GM21737 (cell line): Measurements from ENCODE around the gene COL16A1.

Experiments
- ATAC-seq: cut with Tn5 transposase; IDR thresholded peaks from one replicate; pipeline ENCODE4 v1.9.1; 2021; ENCODE audit warnings: mild to moderate bottlenecking, moderate library complexity; ENCODE audit not compliant: unreplicated experiment

The COL16A1 gene

GRCh38 chr1:31733389-31734219 lies 29.8 kb upstream of the COL16A1 start:
- ATAC-seq = no peak

GRCh38 chr1:31732751-31733289 lies 29.0 kb upstream of the COL16A1 start:
- ATAC-seq = no peak

DNA sequence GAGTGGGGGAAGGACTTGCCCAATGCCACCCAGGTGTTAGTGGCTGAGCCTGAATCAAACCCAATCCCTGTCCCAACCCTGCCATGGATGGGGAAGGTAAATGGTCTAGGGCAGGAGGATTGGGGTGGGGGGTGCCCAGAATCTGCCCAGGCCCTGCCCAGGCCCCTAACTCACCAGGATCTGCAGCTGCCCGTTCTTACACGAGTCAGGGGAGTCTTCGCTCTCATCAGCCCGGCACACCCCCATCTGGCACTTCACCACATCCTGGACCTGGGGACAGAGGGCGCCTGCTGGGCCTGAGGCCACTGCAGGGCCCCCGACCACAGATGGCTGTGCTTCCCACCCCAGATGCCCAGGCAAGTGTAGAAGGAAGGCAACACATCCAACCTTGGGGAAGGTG lies 28.5 kb upstream of the COL16A1 start:
- ATAC-seq = no peak

DNA sequence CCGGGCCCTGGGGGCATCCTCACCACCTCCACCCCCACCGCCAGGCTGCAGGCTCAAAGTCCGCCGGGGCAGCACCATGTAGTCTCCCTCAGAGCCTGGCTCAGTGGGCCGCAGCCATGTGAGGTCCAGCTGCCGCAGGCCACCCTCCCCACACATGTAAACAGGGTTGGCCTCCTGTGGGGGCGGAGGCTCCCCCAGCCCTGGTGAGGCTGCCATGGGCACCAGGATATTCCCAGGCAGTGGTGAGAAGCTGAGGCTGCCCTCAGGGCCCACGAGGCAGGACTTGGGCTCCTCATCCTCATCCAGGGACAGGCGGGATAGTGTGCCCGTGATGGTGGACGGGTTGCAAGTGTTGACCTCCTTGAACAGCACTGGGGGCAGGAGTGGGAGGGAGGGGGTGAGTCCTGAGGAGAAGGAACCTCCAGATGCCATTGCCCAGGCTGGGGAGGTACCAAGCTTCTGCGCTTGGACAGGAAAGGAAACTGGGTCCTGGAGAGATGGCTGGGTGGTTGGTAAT lies 27.3 kb upstream of the COL16A1 start:
- no peak for ATAC-seq

- no peak for ATAC-seq
Measured at GRCh38 chr1:31730336-31731048, 26.7 kb upstream of the COL16A1 start.

- no peak for ATAC-seq
Measured at GRCh38 chr1:31727849-31728248, 24.0 kb upstream of the COL16A1 start.

- ATAC-seq = no peak
Measured at GRCh38 chr1:31727195-31727594, 23.4 kb upstream of the COL16A1 start.

DNA sequence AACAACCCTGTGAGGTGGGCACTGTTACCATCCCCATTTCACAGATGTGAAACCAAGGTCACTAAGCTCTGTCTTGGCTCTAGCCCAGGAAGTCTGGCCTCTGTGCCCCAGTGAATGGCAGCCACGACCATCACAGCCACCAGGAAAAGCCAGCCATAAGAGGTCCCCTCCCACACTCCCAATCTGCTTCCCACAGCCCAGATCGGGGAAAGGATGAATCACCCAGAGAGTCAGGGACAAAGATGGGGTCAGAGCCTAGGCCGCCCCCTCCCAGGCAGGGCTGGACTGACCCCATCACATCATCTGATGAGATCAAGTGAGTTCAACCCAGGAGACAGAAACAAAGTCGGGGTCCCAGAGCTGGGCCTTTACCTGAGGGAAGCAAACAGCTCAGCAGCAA lies 22.9 kb upstream of the COL16A1 start:
- ATAC-seq = no peak

- ATAC-seq = no peak
Measured at GRCh38 chr1:31725777-31726535, 22.1 kb upstream of the COL16A1 start.

- ATAC-seq = no peak
Measured at GRCh38 chr1:31725134-31725533, 21.3 kb upstream of the COL16A1 start.

- ATAC-seq = no peak
Measured at GRCh38 chr1:31723828-31724359, 20.1 kb upstream of the COL16A1 start.

DNA sequence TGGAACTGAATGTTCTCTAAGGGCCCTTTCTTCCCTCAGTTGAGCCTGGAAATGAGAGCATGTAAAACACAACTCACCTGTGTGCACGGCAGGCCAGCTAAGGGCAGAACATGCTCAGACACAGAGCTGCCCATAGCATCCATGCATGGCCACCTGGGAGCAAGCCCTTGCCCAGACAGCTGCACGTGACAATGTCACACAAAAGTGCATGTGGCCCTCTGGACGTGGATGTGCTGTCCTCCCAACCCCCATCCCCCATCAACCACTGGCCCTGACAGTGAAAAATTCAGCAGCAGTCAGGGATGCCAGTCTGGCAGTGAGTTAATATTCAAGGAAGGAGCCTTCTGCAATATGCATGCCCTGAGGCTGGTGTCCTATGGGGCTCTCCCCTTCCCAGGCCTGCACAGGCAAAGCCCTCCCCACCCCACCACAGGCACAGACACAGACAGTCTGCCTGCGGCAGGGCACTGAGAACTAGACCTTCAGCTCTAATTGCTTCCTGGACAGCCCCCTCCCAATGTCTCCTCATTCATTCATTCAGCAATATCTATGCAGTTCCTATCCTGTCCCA lies 14.6 kb upstream of the COL16A1 start:
- no peak for ATAC-seq

GRCh38 chr1:31717341-31717740 lies 13.5 kb upstream of the COL16A1 start:
- ATAC-seq = no peak

- no peak for ATAC-seq
Measured at GRCh38 chr1:31715873-31716220, 12.0 kb upstream of the COL16A1 start.

GRCh38 chr1:31715087-31715872 lies 11.5 kb upstream of the COL16A1 start:
- no peak for ATAC-seq

DNA sequence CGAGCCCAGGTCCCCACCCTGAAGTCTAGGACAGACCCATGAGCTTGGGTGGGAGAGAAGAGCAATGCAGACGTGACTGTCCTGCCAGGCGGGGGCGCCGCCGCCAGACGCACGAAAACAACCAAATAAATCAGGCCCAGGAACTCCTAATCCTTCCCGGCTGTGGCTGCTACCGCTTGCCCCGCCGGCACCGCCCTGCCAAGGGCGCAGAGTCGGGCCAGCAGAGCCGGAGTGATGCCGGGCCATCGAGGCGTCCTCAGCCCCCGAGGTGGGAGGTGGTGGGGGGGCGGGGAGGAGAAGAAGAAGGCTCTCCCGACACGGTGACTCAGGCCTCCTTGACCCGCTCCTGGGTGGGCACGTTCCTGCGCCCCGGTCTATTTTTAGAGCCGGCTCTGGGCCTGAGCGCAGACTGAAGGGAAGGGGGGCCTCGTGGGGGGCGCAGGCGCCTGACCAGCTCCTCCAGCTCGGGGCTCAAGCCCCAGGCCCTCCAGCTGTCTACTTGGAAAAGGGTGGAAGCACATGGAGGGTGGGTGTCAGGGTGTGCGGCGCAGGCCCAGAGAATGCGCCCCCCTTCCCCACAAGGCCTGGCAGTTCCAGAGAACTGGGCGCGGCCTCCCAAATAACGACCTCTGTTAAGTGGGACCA lies 10.7 kb upstream of the COL16A1 start:
- no peak for ATAC-seq

DNA sequence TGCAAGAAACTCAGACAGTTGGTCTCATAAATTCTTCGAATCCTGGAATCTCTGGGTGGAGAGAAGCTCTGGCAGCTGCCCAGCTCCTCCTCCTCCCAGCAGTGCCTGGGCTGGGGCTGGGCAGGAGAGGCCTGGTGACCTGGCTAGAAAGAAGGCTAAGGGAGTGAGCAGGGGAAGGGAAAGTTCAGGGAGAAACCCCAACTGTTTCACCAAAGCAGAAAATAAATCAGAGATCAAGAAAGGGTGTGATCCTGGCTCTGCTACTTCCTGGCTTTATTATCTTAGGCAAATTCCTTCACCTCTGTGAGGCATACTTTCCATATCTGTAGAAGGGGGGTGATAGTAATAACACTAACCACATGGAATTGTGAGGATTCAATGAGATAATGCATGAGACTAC lies 8.8 kb upstream of the COL16A1 start:
- no peak for ATAC-seq

DNA sequence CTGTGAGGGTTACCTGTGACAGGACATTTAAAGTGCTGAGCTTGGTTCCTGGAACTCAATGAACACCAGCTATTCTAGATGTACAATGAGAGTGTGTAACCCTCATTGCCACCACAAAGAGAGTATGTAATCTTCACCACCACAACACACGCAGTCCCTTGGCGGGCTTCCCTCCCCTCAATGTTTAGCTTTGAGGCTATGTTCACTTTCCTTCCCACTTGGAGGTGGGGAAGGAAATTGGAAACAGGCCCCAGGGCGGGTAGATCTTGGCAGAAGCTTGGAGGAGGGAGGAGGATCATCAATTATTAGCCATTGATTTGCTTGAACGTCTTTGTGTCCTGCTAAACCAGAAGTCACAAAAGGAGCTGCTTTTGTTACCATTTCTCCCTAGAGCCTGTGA lies 8.3 kb upstream of the COL16A1 start:
- ATAC-seq = no peak

DNA sequence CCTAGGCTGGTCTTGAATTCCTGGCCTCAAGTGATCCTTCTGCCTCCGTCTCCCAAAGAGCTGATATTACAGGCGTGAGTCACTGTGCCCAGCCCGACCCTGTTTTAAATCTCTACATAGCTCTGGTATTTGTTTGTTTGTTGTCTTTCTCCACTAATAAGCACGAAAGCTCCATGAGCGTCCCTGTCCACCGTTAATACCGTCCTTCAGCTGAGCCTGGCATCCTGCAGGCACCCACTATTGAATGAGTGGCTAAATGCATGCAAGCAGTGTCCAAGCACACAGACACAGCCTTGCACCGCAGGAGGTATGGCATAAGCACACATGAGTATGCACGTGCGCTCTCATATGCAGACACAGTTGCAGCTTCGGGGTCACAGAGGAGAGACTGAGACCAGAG lies 4.5 kb upstream of the COL16A1 start:
- ATAC-seq = no peak
